HCT116 (cell line): Measurements from ENCODE around the gene CYB5D1. TPM values are rescaled to one million over a fixed set of nuclear protein-coding genes. Genes with fewer than 3 reads are reported as not detected.

ENCODE experiments used
- ATAC-seq: fragments of 200-7000 bp; cut with Tn5 transposase; 2 replicates; pipeline ENCODE4 v1.9.1; 2020; ENCODE audit warnings: mild to moderate bottlenecking, moderate library complexity
- BruUV-seq: library from RNA; stranded (reverse); fragments of 400-500 nt; replicated peaks from 2 replicates; lab custom pipeline; 2021; lab: Mats Ljungman, UMichigan
- CTCF ChIA-PET: fragments of 300-600 bp; sonication (Branson Sonifier 250); formaldehyde crosslinking; loops from one replicate; lab custom pipeline; 2021; ENCODE audit warnings: antibody characterized with exemption; lab: Charles Lee
- POLR2A ChIA-PET: fragments of 300-600, 350-600 bp; sonication (Branson Sonifier 250); formaldehyde crosslinking; loops from one replicate; lab custom pipeline; 2021; ENCODE audit warnings: antibody characterized with exemption; lab: Charles Lee
- RAD21 ChIA-PET, 2 experiments: fragments of 300-600 bp; sonication (Branson Sonifier 250); formaldehyde crosslinking; loops; one replicate each; lab custom pipeline; 2023; ENCODE audit warnings: low total read pairs in 2 of 2; ENCODE audit not compliant: uncharacterized antibody in 2 of 2, unreplicated experiment in 2 of 2, low non-redundant PET in 1 of 2; lab: Charles Lee
- DNase-seq: peaks from one replicate; pipeline ENCODE4 v3.0.0-alpha.2; 2010; ENCODE audit warnings: low read depth, low spot score
- H2AFZ ChIP-seq: fragments of 200-600 bp; shearing (Covaris generic), sonication (generic); 2 replicates; pipeline ENCODE4 v1.6.1; 2017; ENCODE audit warnings: low read depth, mixed run types, mixed read lengths, antibody characterized with exemption, low read length; ENCODE audit not compliant: poor library complexity, severe bottlenecking
- H3K27ac ChIP-seq: 2 replicates; pipeline ENCODE4 v1.5.1; 2012; ENCODE audit warnings: low read depth, low read length
- H3K27me3 ChIP-seq: fragments of 200-600 bp; sonication (generic); 2 replicates; pipeline ENCODE4 v1.6.1; 2016; ENCODE audit warnings: mixed run types, low read length, mixed read lengths; ENCODE audit not compliant: insufficient read depth
- H3K36me3 ChIP-seq, 2 experiments: fragments of 200-500 bp in 1 of 2; fragments of 200-600 bp in 1 of 2; sonication (Bioruptor generic) in 1 of 2; sonication (generic) in 1 of 2; 2 replicates each; pipeline versions ENCODE4 v1.5.1 to v1.6.1; 2014 to 2016; ENCODE audit warnings: low read length in 2 of 2, inconsistent platforms in 1 of 2, mixed read lengths in 1 of 2, mixed run types in 1 of 2; ENCODE audit not compliant: insufficient read depth in 2 of 2, control insufficient read depth in 1 of 2
- H3K4me1 ChIP-seq, 2 experiments: fragments of 200-600 bp in 1 of 2; sonication (generic) in 1 of 2; 2 replicates each; pipeline versions ENCODE4 v1.5.1 to v1.6.1; 2012 to 2017; ENCODE audit warnings: low read length in 2 of 2, inconsistent platforms in 1 of 2, mild to moderate bottlenecking in 1 of 2, mixed read lengths in 1 of 2, mixed run types in 1 of 2, moderate library complexity in 1 of 2; ENCODE audit not compliant: insufficient read depth in 2 of 2, control insufficient read depth in 1 of 2
- H3K4me2 ChIP-seq: fragments of 200-600 bp; sonication (generic); 2 replicates; pipeline ENCODE4 v1.6.1; 2017; ENCODE audit warnings: mixed run types, low read length, mixed read lengths
- H3K4me3 ChIP-seq, 2 experiments: fragments of 200-600 bp in 1 of 2; sonication (generic) in 1 of 2; replicated peaks in 1 of 2; 2 replicates each; pipeline ENCODE4 v1.5.1; 2011 to 2016; ENCODE audit warnings: low read length in 2 of 2, control low read depth in 1 of 2, low read depth in 1 of 2, mild to moderate bottlenecking in 1 of 2, mixed read lengths in 1 of 2, mixed run types in 1 of 2
- H3K79me2 ChIP-seq: fragments of 200-600 bp; sonication (generic); 2 replicates; pipeline ENCODE4 v1.6.1; 2017; ENCODE audit warnings: mild to moderate bottlenecking, mixed run types, low read length, moderate library complexity, mixed read lengths; ENCODE audit not compliant: insufficient read depth
- H3K9ac ChIP-seq: fragments of 200-600 bp; sonication (generic); 2 replicates; pipeline ENCODE4 v1.6.1; 2016; ENCODE audit warnings: low read length, mixed read lengths
- H3K9me2 ChIP-seq: fragments of 200-600 bp; sonication (generic), shearing (Covaris generic); 2 replicates; pipeline ENCODE4 v1.6.1; 2017; ENCODE audit warnings: mixed run types, mild to moderate bottlenecking, moderate library complexity; ENCODE audit not compliant: insufficient read depth
- H3K9me3 ChIP-seq, 2 experiments: fragments of 200-500 bp in 1 of 2; fragments of 200-600 bp in 1 of 2; sonication (Bioruptor generic) in 1 of 2; sonication (generic) in 1 of 2; 2 replicates each; pipeline ENCODE4 v1.6.1; 2014 to 2017; ENCODE audit warnings: low read length in 2 of 2, mixed read lengths in 2 of 2, inconsistent platforms in 1 of 2, low read depth in 1 of 2, mild to moderate bottlenecking in 1 of 2, mixed run types in 1 of 2, moderate library complexity in 1 of 2; ENCODE audit not compliant: control insufficient read depth in 1 of 2, insufficient read depth in 1 of 2
- H4K20me1 ChIP-seq: fragments of 200-600 bp; sonication (generic), shearing (Covaris generic); 2 replicates; pipeline ENCODE4 v1.6.1; 2017; ENCODE audit warnings: mixed run types, mild to moderate bottlenecking, moderate library complexity; ENCODE audit not compliant: insufficient read depth
- CBX3 ChIP-seq: IDR thresholded peaks from 2 replicates; pipeline ENCODE4 v1.6.1; 2012; ENCODE audit warnings: low read depth
- ELF1 ChIP-seq: IDR thresholded peaks from 2 replicates; pipeline ENCODE4 v1.6.1; 2012; ENCODE audit warnings: low read depth, borderline replicate concordance
- EZH2phosphoT487 ChIP-seq: fragments of 200-600 bp; IDR thresholded peaks from 2 replicates; pipeline ENCODE4 v1.6.1; 2018; ENCODE audit warnings: antibody characterized with exemption, borderline replicate concordance
- POLR2A ChIP-seq: IDR thresholded peaks from 2 replicates; pipeline ENCODE4 v1.7.0; 2011; ENCODE audit warnings: borderline replicate concordance; ENCODE audit not compliant: insufficient read depth, insufficient read length; ENCODE audit errors: extremely low read depth
- RAD21 ChIP-seq: IDR thresholded peaks from 2 replicates; pipeline ENCODE4 v1.6.1; 2012; ENCODE audit warnings: low read depth, mild to moderate bottlenecking
- TCF7L2 ChIP-seq: IDR thresholded peaks from 2 replicates; pipeline ENCODE4 v1.7.0; 2011; ENCODE audit warnings: borderline replicate concordance, inconsistent platforms; ENCODE audit not compliant: insufficient read depth, insufficient read length; ENCODE audit errors: extremely low read depth
- ZNF274 ChIP-seq: fragments of 200-500 bp; sonication (Bioruptor generic); IDR thresholded peaks from 2 replicates; pipeline ENCODE4 v1.6.1; 2014; ENCODE audit warnings: mild to moderate bottlenecking, low read depth, low read length, inconsistent platforms
- intact Hi-C: fragments of 100-400 bp; cut with micrococcal nuclease; formaldehyde crosslinking; loops from 2 replicates; pipeline ENCODE4 v1.10.0; 2022
- total RNA-seq: library from RNA; stranded (reverse); gene quantifications from one replicate; pipeline ENCODE4 v1.2.1, GENCODE V29; 2021; ENCODE audit not compliant: unreplicated experiment
- TF ChIP-seq, protein P1 (sequence below), 3 experiments: fragments of 200-600 bp in 1 of 3; sonication (generic) in 1 of 3; IDR thresholded peaks in 2 of 3; conservative IDR thresholded peaks in 1 of 3; 2 replicates each; pipeline ENCODE4 v1.5.1; 2012 to 2017; ENCODE audit warnings: low read depth in 2 of 3, low read length in 2 of 3, antibody characterized with exemption in 1 of 3, borderline replicate concordance in 1 of 3, control low read depth in 1 of 3, mild to moderate bottlenecking in 1 of 3, mixed read lengths in 1 of 3, mixed run types in 1 of 3, moderate library complexity in 1 of 3; ENCODE audit not compliant: insufficient read depth in 1 of 3

CYB5D1 gene
- total RNA-seq, 1 experiment from 2014 or later = 21.5 TPM

DNA sequence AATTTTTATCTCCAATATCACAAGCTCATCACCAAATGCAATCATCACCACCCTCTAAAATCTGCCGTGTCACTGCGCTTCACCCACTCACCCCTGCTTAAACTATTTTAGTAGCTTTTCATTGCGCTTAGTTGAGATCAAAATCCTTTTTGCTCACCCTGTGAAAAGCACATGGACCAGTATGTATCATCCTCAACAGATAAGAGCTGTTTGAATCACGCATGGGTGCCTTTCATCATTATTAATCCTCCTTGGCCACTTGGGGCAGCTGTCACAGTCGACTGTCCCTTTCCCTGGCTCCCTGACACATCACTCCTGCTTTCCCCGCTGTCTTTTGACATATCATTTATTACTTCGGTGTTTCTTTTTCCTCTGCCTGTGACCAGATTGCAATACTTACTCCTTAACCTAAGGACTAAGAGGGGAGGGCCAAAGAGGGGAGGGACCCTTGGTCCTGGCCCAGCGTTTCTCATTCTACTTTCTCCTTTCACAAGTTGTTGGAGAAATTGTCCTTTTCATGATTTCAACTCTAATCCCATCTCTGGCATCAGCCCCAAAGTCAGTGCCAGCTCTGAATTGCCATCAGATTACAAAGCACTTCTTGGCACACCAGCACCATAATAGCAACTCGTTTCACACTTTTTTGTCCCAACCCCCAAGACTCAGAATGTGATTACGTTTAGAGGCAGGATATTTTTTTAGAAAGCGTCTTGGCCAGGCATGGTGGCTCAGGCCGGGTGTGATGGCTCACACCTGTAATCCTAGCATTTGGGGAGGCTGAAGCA is 32.4 kb upstream of the CYB5D1 start:
- H3K9ac ChIP-seq = no peak overlapping the region
- no peaks in the 10 kb centered on the region for H4K20me1 ChIP-seq
- RAD21 ChIA-PET = interaction anchor here in 1 of 2 experiments (0.5 to 1.7 kb wide), 4 partner anchors 17 to 233 kb away, joined by 3 to 6 read pairs (median 4); partner anchors contain the start of gene NAA38
- peak; percentile 72 for ATAC-seq
- no peaks in the 10 kb centered on the region for H3K79me2 ChIP-seq
- H3K4me2 ChIP-seq = peak overlapping the region; percentile 7; the same call in 1 of the 2 replicates
- H3K4me1 ChIP-seq = peaks cover 0 to 15% of the 10 kb centered on the region in 2 experiments; a peak in 2 of 4 replicates
- TF ChIP-seq RAD21 = peak; percentile 27; the same call in 1 of the 2 replicates
- TF ChIP-seq, protein P1, sequence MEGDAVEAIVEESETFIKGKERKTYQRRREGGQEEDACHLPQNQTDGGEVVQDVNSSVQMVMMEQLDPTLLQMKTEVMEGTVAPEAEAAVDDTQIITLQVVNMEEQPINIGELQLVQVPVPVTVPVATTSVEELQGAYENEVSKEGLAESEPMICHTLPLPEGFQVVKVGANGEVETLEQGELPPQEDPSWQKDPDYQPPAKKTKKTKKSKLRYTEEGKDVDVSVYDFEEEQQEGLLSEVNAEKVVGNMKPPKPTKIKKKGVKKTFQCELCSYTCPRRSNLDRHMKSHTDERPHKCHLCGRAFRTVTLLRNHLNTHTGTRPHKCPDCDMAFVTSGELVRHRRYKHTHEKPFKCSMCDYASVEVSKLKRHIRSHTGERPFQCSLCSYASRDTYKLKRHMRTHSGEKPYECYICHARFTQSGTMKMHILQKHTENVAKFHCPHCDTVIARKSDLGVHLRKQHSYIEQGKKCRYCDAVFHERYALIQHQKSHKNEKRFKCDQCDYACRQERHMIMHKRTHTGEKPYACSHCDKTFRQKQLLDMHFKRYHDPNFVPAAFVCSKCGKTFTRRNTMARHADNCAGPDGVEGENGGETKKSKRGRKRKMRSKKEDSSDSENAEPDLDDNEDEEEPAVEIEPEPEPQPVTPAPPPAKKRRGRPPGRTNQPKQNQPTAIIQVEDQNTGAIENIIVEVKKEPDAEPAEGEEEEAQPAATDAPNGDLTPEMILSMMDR (IDR thresholded peaks at IDR 0.05 in 2 of 3, conservative IDR thresholded peaks at IDR 0.05 in 1 of 3; ENCODE audit: borderline replicate concordance in 1 of 3, insufficient read depth in 1 of 3, low read depth in 2 of 3, low read length in 2 of 3) = peak in 2 of 3 experiments; percentile 36 to 43; a peak in 4 of 6 replicates
- no peak for TF ChIP-seq EZH2phosphoT487
- peak; percentile 30 for TF ChIP-seq TCF7L2
- no peak for TF ChIP-seq POLR2A
- TF ChIP-seq ZNF274 = no peak
- no peak for TF ChIP-seq CBX3
- TF ChIP-seq ELF1 = no peak
- no peaks in the 10 kb centered on the region for H3K36me3 ChIP-seq
- no peak overlapping the region for H3K27ac ChIP-seq
- no TSS peak for BruUV-seq
- no peak for DNase-seq
- no peaks in the 10 kb centered on the region for H3K9me3 ChIP-seq
- peak overlapping the region; percentile 66 for H2AFZ ChIP-seq
- CTCF ChIA-PET = interaction anchor here (0.8 to 3.6 kb wide), 18 partner anchors 8 to 232 kb away, joined by 3 to 25 read pairs (median 4); partner anchors contain the start of gene NAA38
- intact Hi-C loops = no loop called here
- POLR2A ChIA-PET = interaction anchor here (0.5 to 1.4 kb wide), 5 partner anchors 9 to 76 kb away, joined by 3 to 10 read pairs (median 4); partner anchors contain the start of genes KDM6B and NAA38
- no peak overlapping the region for H3K4me3 ChIP-seq
- H3K9me2 ChIP-seq = no peaks in the 10 kb centered on the region
- H3K27me3 ChIP-seq = no peaks in the 10 kb centered on the region
